ENCODE results near the gene MSX1.

MSX1 gene

DNA sequence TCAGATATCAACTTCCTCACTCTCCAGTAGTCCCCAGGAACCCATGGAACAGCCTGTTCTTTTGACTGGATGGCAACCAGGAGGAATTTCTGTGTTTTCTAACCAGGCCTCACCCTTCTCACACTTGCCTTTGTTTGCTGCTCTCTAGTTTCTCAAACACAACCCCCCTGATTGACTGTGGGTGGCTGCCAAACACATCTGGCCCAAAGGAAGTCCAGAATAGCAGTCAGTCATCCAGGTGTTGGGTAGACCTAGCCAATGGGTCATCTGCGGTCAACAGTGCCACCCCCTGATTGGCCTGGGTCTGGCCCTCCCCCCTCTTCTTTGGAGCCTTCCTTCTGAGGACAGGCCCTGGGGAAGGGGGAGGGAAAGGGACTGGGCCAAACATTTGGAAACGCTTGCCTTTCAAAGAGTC, 53.7 kb downstream of the MSX1 start:
- TF ChIP-seq, protein P1, sequence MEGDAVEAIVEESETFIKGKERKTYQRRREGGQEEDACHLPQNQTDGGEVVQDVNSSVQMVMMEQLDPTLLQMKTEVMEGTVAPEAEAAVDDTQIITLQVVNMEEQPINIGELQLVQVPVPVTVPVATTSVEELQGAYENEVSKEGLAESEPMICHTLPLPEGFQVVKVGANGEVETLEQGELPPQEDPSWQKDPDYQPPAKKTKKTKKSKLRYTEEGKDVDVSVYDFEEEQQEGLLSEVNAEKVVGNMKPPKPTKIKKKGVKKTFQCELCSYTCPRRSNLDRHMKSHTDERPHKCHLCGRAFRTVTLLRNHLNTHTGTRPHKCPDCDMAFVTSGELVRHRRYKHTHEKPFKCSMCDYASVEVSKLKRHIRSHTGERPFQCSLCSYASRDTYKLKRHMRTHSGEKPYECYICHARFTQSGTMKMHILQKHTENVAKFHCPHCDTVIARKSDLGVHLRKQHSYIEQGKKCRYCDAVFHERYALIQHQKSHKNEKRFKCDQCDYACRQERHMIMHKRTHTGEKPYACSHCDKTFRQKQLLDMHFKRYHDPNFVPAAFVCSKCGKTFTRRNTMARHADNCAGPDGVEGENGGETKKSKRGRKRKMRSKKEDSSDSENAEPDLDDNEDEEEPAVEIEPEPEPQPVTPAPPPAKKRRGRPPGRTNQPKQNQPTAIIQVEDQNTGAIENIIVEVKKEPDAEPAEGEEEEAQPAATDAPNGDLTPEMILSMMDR (IDR thresholded peaks at IDR 0.05; ENCODE audit: low read depth, low read length) = no peak
- TF ChIP-seq EZH2phosphoT487 (IDR thresholded peaks at IDR 0.05; ENCODE audit: low read depth) = no peak
- Histone ChIP-seq H3K4me2 (ENCODE audit: low read length) (no peak overlapping the region), H3K79me2 (ENCODE audit: low read length) (no peaks in the 10 kb centered on the region)

More for the DNA sequence above, 53.7 kb downstream of the MSX1 start:
- Histone ChIP-seq H3K4me1 (ENCODE audit: low read length) (no peaks in the 10 kb centered on the region), H3K9me3 (ENCODE audit: insufficient read depth, low read length) (no peaks in the 10 kb centered on the region), H3K4me3 (ENCODE audit: low read length) (no peak overlapping the region), H3K9ac (ENCODE audit: low read length) (no peak overlapping the region), H4K20me1 (ENCODE audit: insufficient read depth, low read length) (no peaks in the 10 kb centered on the region), H3K36me3 (replicated peaks; ENCODE audit: low read depth, low read length) (no peaks in the 10 kb centered on the region), H3K27ac (ENCODE audit: low read length) (no peak overlapping the region), H3K27me3 (ENCODE audit: low read depth, low read length) (no peaks in the 10 kb centered on the region; the same call in 1 of the 2 replicates), H2AFZ (ENCODE audit: low read depth, low read length) (no peak overlapping the region)

All from OCI-LY3 (cell line).